Left lung (tissue), 10 donors: Measurements from ENCODE around the gene DDX31. TPM values are rescaled to one million over a fixed set of nuclear protein-coding genes. Genes with fewer than 3 reads are reported as not detected.

Source experiments
- ATAC-seq: fragments of 200-7000 bp; cut with Tn5 transposase; one replicate; pipeline ENCODE4 v1.9.1; 2020; ENCODE audit warnings: moderate library complexity
- DNase-seq, 4 donors: peaks; one replicate each; pipeline ENCODE4 v3.0.0-alpha.2; 2013 to 2020
- H3K27ac ChIP-seq, 2 donors: fragments of 200-600 bp; sonication (generic) in 1 of 2; one replicate each; pipeline versions ENCODE4 v1.5.0 to v1.8.0; 2020 to 2021
- H3K27me3 ChIP-seq, 2 donors: fragments of 200-600 bp; sonication (generic) in 1 of 2; one replicate each; pipeline versions ENCODE4 v1.5.0 to v1.8.0; 2020 to 2021
- H3K36me3 ChIP-seq, 2 donors: fragments of 200-600 bp; sonication (generic) in 1 of 2; one replicate each; pipeline versions ENCODE4 v1.5.0 to v1.8.0; 2020 to 2021
- H3K4me1 ChIP-seq, 2 donors: fragments of 200-600 bp; one replicate each; pipeline ENCODE4 v1.8.0; 2021
- H3K4me3 ChIP-seq, 2 donors: fragments of 200-600 bp; sonication (generic) in 1 of 2; one replicate each; pipeline versions ENCODE4 v1.5.0 to v1.8.0; 2020 to 2021; ENCODE audit warnings: mild to moderate bottlenecking in 1 of 2
- H3K9me3 ChIP-seq, 2 donors: fragments of 200-600 bp; sonication (generic) in 1 of 2; one replicate each; pipeline versions ENCODE4 v1.5.0 to v1.8.0; 2020 to 2021
- CTCF ChIP-seq, 2 donors: fragments of 200-600 bp; sonication (generic) in 1 of 2; IDR thresholded peaks; one replicate each; pipeline versions ENCODE4 v1.5.0 to v1.8.0; 2021; ENCODE audit warnings: antibody characterized with exemption in 2 of 2
- intact Hi-C, 2 donors: fragments of 100-400 bp; cut with DNase I; formaldehyde crosslinking; loops; one replicate each; pipeline versions ENCODE4 v1.11.2 to v1.14.2; 2022
- polyA plus RNA-seq, 6 donors: library from polyadenylated mRNA; unstranded; fragments of 120-200 nt; gene quantifications; one replicate each; pipeline ENCODE4 v1.2.1, GENCODE V29; 2013; ENCODE audit not compliant: insufficient read length in 6 of 6
- total RNA-seq, 2 donors: library from RNA; stranded (reverse); fragmentation: NEBNext Ultra II Directional; extraction: Animal tissue kit (Norgen Biotek cat#: 25700); gene quantifications; one replicate each; pipeline ENCODE4 v1.2.1, GENCODE V29; 2021
- donor health status: DM: no; HTN: yes; CAD: no.
- donor health status: DM: no; HTN: no; CAD: no.

DDX31 gene
- total and polyA plus RNA-seq, 8 donors = 12.0 to 16.5 (median 14.9) TPM

GRCh38 chr9:132703336-132703735, 33.6 kb upstream of the DDX31 start:
- no peaks in the 10 kb centered on the region for H3K36me3 ChIP-seq
- no peaks in the 10 kb centered on the region for H3K4me1 ChIP-seq
- ATAC-seq (peak; percentile 94), DNase-seq (no peak)
- intact Hi-C loops = no loop called here
- H3K4me3 ChIP-seq = no peak overlapping the region
- peaks cover 0 to 5% of the 10 kb centered on the region in 2 donors for H3K9me3 ChIP-seq
- TF ChIP-seq CTCF (IDR thresholded peaks at IDR 0.05) = no peak
- peak overlapping the region in 1 of 2 donors; percentile 51 for H3K27ac ChIP-seq
- no peaks in the 10 kb centered on the region for H3K27me3 ChIP-seq

GRCh38 chr9:132702254-132702653, 32.5 kb upstream of the DDX31 start:
- intact Hi-C loops = no loop called here
- ATAC-seq (no peak), DNase-seq (no peak)
- H3K36me3 ChIP-seq = no peaks in the 10 kb centered on the region
- no peaks in the 10 kb centered on the region for H3K27me3 ChIP-seq
- H3K4me3 ChIP-seq = no peak overlapping the region
- H3K4me1 ChIP-seq = no peaks in the 10 kb centered on the region
- TF ChIP-seq CTCF (IDR thresholded peaks at IDR 0.05) = no peak
- H3K9me3 ChIP-seq = peaks cover 0 to 16% of the 10 kb centered on the region in 2 donors
- no peak overlapping the region for H3K27ac ChIP-seq

- Histone ChIP-seq H3K36me3 (no peaks in the 10 kb centered on the region), H3K27ac (no peak overlapping the region), H3K9me3 (peaks cover 0 to 33% of the 10 kb centered on the region in 2 donors), H3K4me3 (no peak overlapping the region), H3K27me3 (no peaks in the 10 kb centered on the region), H3K4me1 (no peaks in the 10 kb centered on the region)
- no peak for TF ChIP-seq CTCF (IDR thresholded peaks at IDR 0.05)
- intact Hi-C loops = no loop called here
- no peak for ATAC-seq
- peak in 2 of 4 donors; percentile 57 to 71 for DNase-seq
Observed at GRCh38 chr9:132699956-132700355, 30.2 kb upstream of the DDX31 start.

GRCh38 chr9:132698989-132699388, 29.2 kb upstream of the DDX31 start:
- Histone ChIP-seq H3K27me3 (no peaks in the 10 kb centered on the region), H3K4me3 (no peak overlapping the region), H3K9me3 (peaks cover 0 to 33% of the 10 kb centered on the region in 2 donors), H3K27ac (no peak overlapping the region), H3K4me1 (no peaks in the 10 kb centered on the region), H3K36me3 (no peaks in the 10 kb centered on the region)
- ATAC-seq (peak; percentile 65), DNase-seq (peak in 2 of 4 donors; percentile 28 to 70)
- intact Hi-C loops = no loop called here
- TF ChIP-seq CTCF (IDR thresholded peaks at IDR 0.05) = no peak

- Histone ChIP-seq H3K36me3 (no peaks in the 10 kb centered on the region), H3K27ac (no peak overlapping the region), H3K9me3 (peaks cover 0 to 33% of the 10 kb centered on the region in 2 donors), H3K27me3 (no peaks in the 10 kb centered on the region), H3K4me1 (no peaks in the 10 kb centered on the region), H3K4me3 (no peak overlapping the region)
- DNase-seq (no peak), ATAC-seq (no peak)
- intact Hi-C loops = no loop called here
- no peak for TF ChIP-seq CTCF (IDR thresholded peaks at IDR 0.05)
Observed at GRCh38 chr9:132697230-132697629, 27.4 kb upstream of the DDX31 start.
